ENCODE results near the gene TMEM232. TPM values are rescaled to one million over a fixed set of nuclear protein-coding genes. Genes with fewer than 3 reads are reported as not detected.
A peak's percentile ranks its signal among the peaks of the same experiment; 100 is the strongest.

TMEM232 gene
- total RNA-seq, 4 donors from 2014 or later: 10.5 to 26.8 (median 11.6) TPM

GRCh38 chr5:110431603-110432002, 294.9 kb downstream of the TMEM232 start:
- no peak for DNase-seq
- H3K4me1 ChIP-seq: no peaks in the 10 kb centered on the region
- H3K27ac ChIP-seq: no peak overlapping the region
- no peaks in the 10 kb centered on the region for H3K27me3 ChIP-seq
- no peaks in the 10 kb centered on the region for H3K9me3 ChIP-seq
- intact Hi-C loops (cut with DNase I): no loop called here
- no peak overlapping the region for H3K4me3 ChIP-seq (replicated peaks in 1 of 3)
- no peak for TF ChIP-seq POLR2A (IDR thresholded peaks at IDR 0.05)
- TF ChIP-seq CTCF (IDR thresholded peaks at IDR 0.05): no peak
- H3K36me3 ChIP-seq: no peaks in the 10 kb centered on the region

GRCh38 chr5:110414360-110414759, 312.1 kb downstream of the TMEM232 start:
- H3K4me3 ChIP-seq (replicated peaks in 1 of 3): no peak overlapping the region
- H3K9me3 ChIP-seq: no peaks in the 10 kb centered on the region
- intact Hi-C loops (cut with DNase I): no loop called here
- H3K27ac ChIP-seq: no peak overlapping the region
- no peaks in the 10 kb centered on the region for H3K27me3 ChIP-seq
- TF ChIP-seq CTCF (IDR thresholded peaks at IDR 0.05) (peak in 4 of 6 experiments; percentile 13 to 60 (median 50)), POLR2A (IDR thresholded peaks at IDR 0.05) (no peak)
- H3K4me1 ChIP-seq: no peaks in the 10 kb centered on the region
- 46 to 56% methylated on average over 2 of the region's 2 CpGs for WGBS, 2 donors
- peak; percentile 8 to 15 for DNase-seq
- H3K36me3 ChIP-seq: no peaks in the 10 kb centered on the region

GRCh38 chr5:110413856-110414255, 312.6 kb downstream of the TMEM232 start:
- intact Hi-C loops (cut with DNase I): no loop called here
- no peaks in the 10 kb centered on the region for H3K36me3 ChIP-seq
- H3K9me3 ChIP-seq: no peaks in the 10 kb centered on the region
- TF ChIP-seq POLR2A (IDR thresholded peaks at IDR 0.05): no peak
- TF ChIP-seq CTCF (IDR thresholded peaks at IDR 0.05): no peak
- H3K27ac ChIP-seq: no peak overlapping the region
- WGBS, 2 donors: 82 to 90% methylated on average over 2 of the region's 2 CpGs
- no peak overlapping the region for H3K4me3 ChIP-seq (replicated peaks in 1 of 3)
- no peaks in the 10 kb centered on the region for H3K27me3 ChIP-seq
- no peak for DNase-seq
- H3K4me1 ChIP-seq: no peaks in the 10 kb centered on the region

- H3K4me3 ChIP-seq (replicated peaks in 1 of 3): no peak overlapping the region
- no peak for DNase-seq
- TF ChIP-seq POLR2A (IDR thresholded peaks at IDR 0.05): no peak
- no peak for TF ChIP-seq CTCF (IDR thresholded peaks at IDR 0.05)
- no peaks in the 10 kb centered on the region for H3K4me1 ChIP-seq
- intact Hi-C loops (cut with DNase I): loop anchor here (10.0 kb wide), 1 partner anchor 285 kb away; no protein-coding TSS in a partner anchor
- 89 to 90% methylated on average over 3 of the region's 3 CpGs for WGBS, 2 donors
- no peak overlapping the region for H3K27ac ChIP-seq
- H3K27me3 ChIP-seq: no peaks in the 10 kb centered on the region
- H3K36me3 ChIP-seq: no peaks in the 10 kb centered on the region
- no peaks in the 10 kb centered on the region for H3K9me3 ChIP-seq
Observed at GRCh38 chr5:110409571-110409970, 316.9 kb downstream of the TMEM232 start.

GRCh38 chr5:110402562-110402961, 323.9 kb downstream of the TMEM232 start:
- no peak overlapping the region for H3K4me3 ChIP-seq (replicated peaks in 1 of 3)
- no peak overlapping the region for H3K27ac ChIP-seq
- no peaks in the 10 kb centered on the region for H3K9me3 ChIP-seq
- DNase-seq: no peak
- 62 to 69% methylated on average over 1 of the region's 1 CpG for WGBS, 2 donors
- intact Hi-C loops (cut with DNase I): loop anchor here (10.0 kb wide), 1 partner anchor 278 kb away; no protein-coding TSS in a partner anchor
- no peaks in the 10 kb centered on the region for H3K36me3 ChIP-seq
- H3K27me3 ChIP-seq: no peaks in the 10 kb centered on the region
- H3K4me1 ChIP-seq: no peaks in the 10 kb centered on the region
- TF ChIP-seq POLR2A (IDR thresholded peaks at IDR 0.05) (no peak), CTCF (IDR thresholded peaks at IDR 0.05) (no peak)

Data from thyroid gland (tissue), 4 donors.